NCI-H510A (cell line): Measurements from ENCODE around the gene HAPSTR1.
"Not testable (repeated sequence)": the region's sequence is repeated elsewhere in the genome, so short reads cannot be mapped to it uniquely, and the experiment has no call there.

Experiments used
- DNase-seq: peaks from one replicate; lab custom pipeline; 2025; lab: John Stamatoyannopoulos, UW

HAPSTR1 gene

GRCh38 chr16:9071377-9071776 is 20.1 kb upstream of the HAPSTR1 start:
- no peak for DNase-seq

- DNase-seq: no peak
These were observed 18.6 kb upstream of the HAPSTR1 start for GRCh38 chr16:9072806-9073341.

DNA sequence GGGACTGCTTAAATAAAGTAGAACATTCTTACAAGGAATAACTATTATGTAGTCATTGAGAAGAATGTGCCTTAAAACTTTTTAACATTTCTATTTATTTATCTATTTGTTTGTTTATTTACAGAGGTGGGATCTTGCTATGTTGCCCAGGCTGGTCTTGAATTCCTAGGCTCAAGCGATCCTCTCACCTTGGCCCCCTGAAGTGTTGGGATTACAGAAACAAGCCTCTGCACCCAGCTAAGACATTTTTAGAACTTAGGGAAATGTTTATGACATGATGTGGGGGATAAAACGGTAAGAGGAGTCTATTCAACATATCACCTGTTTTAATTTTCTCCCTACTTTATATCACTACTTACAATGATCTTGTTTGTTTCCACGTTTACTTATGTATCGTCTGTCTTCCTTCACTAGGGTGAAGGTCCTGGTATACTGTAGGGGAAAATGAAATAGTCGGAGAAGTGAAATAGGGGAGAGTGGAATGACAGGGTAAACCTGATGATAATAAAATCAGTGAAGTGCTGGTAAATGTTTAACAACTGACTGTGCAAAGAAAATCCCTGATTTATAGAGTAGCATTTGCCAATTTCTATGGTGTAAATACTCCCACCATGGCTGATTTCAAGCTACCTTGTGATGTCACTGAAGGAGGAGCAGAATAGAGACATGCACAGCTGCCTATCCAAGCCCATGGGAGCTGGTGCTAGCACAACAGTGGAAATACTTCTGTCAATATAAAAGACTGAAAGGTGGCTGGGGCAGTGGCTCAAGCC is 16.0 kb upstream of the HAPSTR1 start:
- DNase-seq: no peak

DNA sequence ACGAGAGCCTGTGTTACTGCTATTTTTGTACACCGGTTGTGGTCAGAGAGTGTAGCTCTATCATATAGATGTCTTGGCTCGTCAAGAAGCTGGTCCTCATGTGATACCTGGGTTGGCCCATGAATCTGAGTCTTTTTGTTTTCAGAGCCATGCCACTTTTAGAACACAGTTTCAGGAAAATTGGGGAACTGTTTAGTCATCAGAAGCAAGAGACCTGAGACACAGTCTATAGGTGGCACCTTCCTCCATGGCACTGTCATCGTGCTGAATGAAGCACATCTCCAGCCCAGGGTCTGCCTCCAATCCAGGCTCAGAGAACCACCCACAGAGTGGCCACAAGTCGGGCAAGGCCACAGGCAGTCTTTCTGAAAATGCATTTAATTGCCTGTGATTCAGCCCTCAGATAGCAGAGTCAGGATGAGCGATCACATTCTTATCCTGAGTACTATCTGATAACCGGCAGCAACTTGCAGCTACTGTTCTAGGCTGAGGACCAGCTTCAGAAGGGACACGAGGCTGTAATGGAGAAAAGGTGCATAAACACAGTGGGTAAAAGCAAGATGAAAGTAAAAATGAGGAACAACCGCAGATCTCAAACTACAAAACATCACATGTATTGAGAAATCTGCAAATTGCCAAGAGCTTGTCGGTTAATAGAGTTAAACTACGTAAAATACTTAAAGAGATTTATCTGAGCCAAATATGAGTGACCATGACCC is 14.2 kb upstream of the HAPSTR1 start:
- DNase-seq: no peak

DNA sequence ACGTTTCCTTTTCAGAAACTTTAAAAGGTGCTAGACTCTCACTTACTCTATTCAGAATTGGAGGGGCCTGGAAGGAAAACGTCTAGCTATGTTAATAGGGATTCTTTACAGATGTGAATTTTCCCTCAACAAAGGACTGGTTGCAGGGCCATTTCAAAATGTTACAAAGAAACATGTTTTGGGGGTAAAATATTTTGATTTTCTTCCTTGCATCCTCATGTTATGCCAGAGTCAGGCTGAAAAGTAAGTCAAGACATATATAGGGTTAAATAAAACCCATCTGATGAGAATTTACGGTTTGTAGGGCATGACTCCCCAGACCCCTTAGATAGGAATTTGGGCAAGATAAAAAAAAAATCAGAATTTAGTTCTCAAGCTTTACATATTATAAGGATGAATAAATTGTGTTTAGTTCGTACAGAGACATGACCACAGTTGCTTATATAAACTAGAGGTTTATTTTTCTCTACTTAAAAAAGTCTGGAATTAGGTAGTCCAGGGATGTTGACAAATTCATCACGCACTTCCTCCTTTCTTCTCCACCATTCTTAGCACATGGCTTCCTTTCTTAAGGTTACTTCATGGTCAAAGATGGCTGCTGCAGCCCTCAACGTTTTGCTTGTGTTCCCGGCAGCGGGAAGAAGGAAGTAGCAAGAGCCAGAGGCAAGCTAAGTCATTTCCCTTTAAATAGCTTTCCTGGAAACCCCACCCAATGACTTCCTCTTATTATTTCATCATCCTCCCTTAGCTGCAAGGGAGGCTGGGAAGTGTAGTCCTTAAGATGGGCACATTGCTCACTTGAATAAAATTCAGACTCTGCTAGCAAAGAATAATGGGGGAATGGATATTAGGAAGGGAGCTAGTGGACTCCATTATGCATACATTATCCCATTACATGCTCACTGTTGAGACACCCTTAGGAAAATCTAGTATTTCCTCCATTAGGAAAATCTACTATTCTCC is 12.7 kb upstream of the HAPSTR1 start:
- DNase-seq: not testable (repeated sequence)

DNA sequence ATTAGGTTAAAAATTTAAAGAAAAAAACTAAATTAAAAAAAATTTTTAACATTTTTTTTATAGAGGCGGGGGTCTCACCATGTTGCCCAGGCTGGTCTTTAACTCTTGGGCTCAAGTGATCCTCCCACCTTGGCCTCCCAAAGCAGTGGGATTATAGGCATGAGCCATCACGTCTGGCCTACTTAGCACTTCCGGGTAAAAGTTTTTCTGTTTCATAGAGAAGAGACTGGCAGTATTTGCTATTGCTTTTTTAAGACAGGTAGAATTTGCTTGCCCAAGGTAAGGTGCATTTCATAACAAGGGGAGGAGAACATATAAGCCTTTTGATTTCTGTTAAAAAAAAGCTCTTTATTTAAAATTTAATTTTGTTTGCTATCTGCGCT is 12.0 kb upstream of the HAPSTR1 start:
- DNase-seq: no peak

DNA sequence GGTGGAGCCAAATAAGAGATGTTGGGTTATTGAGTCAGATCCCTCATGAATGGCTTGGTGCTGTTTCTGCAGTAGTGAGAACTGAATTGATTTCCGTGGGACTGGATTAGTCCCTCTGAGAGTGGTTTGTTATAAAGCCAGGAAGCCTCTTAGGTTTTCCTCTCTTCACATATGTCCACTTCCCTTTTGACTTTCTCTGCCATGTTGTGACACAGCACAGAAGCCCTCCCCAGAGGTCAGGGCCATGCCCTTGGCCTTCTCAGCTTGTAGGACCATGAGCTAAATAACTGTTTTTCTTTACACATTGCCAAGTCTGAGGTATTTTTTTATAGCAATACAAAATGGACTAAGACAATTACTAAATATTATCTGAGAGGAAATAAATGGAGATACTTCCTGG is 10.3 kb upstream of the HAPSTR1 start:
- no peak for DNase-seq

GRCh38 chr16:9081843-9082242 is 9.6 kb upstream of the HAPSTR1 start:
- no peak for DNase-seq

- no peak for DNase-seq
These were observed 9.0 kb upstream of the HAPSTR1 start for GRCh38 chr16:9082422-9082821.

DNA sequence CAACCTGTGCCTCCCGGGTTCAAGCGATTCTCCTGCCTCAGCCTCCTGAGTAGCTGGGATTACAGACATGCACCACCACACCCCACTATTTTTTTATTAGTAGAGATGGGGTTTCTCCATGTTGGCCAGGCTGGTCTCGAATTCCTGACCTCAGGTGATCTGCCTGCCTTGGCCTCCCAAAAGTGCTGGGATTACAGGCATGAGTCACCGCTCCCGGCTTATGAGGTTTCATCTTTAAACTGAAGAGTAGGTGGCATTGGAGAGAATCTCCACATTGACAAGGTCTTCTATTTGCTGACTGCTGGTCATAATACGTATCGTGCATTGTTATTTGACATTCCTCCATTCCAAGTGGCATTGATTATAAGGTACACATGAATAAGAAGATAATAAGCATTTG is 3.7 kb upstream of the HAPSTR1 start:
- DNase-seq: not testable (repeated sequence)

DNA sequence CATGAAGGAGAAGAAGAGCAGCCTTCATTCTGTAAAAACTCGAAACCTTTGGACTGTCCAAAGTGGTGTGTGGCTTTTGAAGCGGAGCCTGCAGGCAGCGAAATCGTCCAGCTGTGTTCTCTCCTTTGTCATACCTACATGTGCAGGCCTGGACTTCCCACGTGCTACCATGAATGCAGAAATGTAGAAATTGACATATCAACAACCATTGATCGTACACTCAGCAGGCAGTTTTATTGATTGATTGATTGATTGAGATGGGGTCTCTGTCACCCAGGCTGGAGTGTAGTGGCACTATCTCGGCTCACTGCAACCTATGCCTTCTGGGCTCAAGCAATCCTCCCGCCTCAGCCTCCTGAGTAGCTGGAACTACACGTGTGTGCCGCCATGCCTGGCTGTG is 2.6 kb upstream of the HAPSTR1 start:
- no peak for DNase-seq

DNA sequence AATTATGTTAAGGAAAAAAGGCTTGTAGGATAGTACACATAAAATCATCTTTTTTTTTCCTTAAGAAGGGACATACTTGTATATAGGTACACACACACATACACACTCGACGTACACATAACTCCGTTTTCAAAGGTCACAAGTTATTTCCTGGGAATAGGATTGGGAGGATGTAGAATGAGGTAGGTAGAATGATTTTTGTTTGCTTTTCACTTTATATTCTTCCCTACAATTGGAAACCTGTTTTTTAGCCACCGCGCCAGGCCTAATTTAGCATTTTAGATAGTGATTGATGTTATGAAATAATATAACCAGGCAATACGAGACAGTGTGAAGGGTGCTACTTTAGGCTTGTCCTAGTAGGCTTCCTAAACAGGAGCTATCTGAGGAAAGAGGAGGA is 1.8 kb upstream of the HAPSTR1 start:
- no peak for DNase-seq

- DNase-seq: no peak
These were observed 1.1 kb upstream of the HAPSTR1 start for GRCh38 chr16:9090101-9090959.

- DNase-seq: no peak
These were observed 430 bp downstream of the HAPSTR1 start for GRCh38 chr16:9091867-9092281.

GRCh38 chr16:9092282-9092977 is 986 bp downstream of the HAPSTR1 start:
- no peak for DNase-seq

DNA sequence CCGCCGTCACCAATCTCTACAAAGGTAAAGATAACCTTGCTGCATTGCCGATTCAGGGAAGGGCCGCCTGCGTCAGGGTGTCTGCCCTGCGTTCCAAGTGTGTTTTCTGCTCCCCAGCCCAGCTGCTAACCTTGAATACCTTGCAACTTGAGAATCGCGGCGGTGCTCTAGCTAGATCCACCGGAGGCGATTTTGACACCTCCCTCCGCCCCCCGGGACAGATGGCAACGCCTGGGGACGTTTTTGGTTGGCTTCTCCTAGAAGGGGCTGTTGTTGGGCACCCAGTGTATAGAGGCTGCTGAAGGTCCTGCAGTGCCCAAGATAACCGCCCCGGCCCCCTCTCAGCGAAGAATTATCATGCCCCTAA is 1.5 kb downstream of the HAPSTR1 start:
- no peak for DNase-seq

DNA sequence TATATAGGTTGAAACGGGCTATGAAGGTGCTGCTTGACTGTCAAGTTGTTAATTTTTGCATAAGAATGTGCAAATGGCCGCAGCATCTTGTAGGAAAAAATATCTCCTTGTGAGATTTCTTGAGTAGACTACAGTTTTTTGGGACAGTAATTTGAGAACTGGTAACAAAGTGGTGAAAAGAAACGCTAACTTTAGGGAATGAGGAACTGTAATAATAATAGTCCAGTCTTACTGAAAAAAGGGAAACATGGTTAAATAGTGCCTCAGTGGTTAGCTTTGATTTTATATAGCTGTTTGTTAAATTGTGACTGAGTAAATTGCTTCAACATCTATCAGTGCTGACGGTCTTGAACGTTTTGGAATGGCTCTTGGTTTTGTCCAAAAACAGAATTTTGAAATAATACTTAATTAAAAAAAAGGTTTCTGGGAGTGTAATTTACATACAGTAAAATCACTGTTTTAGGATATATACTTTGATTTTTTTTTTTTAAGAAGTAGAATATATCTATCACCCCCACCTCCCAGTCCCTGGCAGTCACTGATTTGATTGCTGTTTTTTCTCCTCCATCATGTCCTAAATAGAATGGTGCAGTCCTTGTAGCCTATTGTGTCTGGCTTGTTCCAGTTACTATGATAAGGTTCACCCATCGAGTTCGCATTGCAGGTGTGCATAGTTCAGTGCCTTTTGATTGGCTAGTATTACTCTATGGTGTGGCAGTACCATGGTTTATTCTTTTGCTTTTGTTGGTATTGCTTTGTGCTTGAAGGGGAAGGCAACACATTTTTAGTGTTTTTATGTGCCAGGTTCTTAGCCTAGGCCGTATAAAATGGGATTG is 2.8 kb downstream of the HAPSTR1 start:
- no peak for DNase-seq

GRCh38 chr16:9095171-9095570 is 3.7 kb downstream of the HAPSTR1 start:
- no peak for DNase-seq

- DNase-seq: no peak
These were observed 4.4 kb downstream of the HAPSTR1 start for GRCh38 chr16:9095656-9096397.
